ENCODE results near the gene ANKRD66. TPM values are rescaled to one million over a fixed set of nuclear protein-coding genes. Genes with fewer than 3 reads are reported as not detected.
A peak's percentile ranks its signal among the peaks of the same experiment; 100 is the strongest.

ANKRD66 gene
- total RNA-seq, 2 experiments from 2014 or later = not detected

DNA sequence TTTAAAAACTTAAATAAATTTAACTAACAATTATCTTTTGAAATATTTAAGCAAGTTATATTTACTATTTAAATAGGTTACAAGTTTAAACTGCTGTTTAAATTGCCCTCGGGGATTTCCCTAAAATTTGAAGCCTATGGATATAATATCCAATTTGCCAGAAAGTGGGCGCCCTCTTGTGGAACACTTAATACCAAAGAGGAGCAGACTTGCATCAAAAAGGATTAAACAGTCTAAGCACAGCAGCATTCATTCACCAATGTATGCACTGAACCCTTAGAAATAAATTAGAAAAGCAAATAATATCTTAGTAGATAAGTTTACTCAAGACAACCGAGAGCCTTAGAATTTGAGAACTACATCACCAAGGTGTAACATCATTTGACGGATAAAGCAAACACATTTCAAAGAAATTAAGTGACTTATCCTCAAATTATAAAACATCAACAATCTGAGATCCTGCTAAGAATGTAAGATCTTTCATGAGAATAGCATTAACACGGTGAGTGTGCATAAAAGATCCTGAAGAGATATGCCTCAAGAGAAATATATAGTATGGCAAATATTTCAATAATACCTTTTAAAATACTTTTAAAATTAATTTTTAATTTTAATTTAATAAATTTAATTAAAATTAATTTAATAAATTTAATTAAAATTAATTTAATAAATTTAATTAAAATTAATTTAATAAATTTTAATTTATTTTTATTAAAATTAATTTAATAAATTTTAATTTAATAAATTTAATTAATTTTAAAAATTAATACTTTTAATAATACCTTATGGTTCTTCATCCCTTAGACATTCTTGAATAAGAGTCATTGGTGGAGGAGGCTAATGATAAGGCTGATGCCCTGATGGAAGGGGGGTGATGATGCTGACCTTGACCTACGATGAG lies 35.0 kb downstream of the ANKRD66 start:
- H3K9me3 Mint-ChIP-seq (ENCODE audit: insufficient read depth) = no peaks in the 10 kb centered on the region
- H3K36me3 Mint-ChIP-seq (ENCODE audit: low read depth) = no peaks in the 10 kb centered on the region
- peak; percentile 44 for DNase-seq
- H3K27ac Mint-ChIP-seq = no peak overlapping the region
- CTCF ChIA-PET = no interaction called here
- no peaks in the 10 kb centered on the region for H3K4me1 Mint-ChIP-seq (ENCODE audit: low read depth)
- peaks cover 2% of the 10 kb centered on the region for H3K27me3 Mint-ChIP-seq (ENCODE audit: low read depth)
- no peak overlapping the region for H3K4me3 Mint-ChIP-seq
- POLR2A ChIA-PET = no interaction called here
- no peak for ATAC-seq

DNA sequence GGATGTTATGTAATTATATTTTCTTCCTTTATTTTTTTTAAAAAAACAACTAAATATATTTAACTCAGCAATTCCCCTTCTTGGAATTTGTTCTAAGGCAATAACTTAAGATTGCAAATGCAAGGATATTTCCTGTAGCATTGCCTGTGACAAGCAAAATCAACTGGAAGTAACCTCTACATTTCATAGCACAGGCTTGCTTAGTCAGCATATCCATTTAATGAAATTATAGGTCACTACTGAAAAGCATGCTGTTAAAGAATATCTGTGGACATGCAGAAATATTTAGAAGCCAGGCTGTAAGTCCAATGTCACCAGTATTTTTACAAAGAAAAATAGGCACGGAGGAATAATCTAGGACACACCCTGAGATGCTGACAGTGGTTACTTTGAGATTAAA lies 37.8 kb downstream of the ANKRD66 start:
- no peak for DNase-seq
- CTCF ChIA-PET = interaction anchor here (0.7 kb wide), 1 partner anchor 77 kb away, joined by 3 read pairs; no protein-coding TSS in a partner anchor
- POLR2A ChIA-PET = no interaction called here
- Mint-ChIP-seq H3K36me3 (ENCODE audit: low read depth) (no peaks in the 10 kb centered on the region), H3K27me3 (ENCODE audit: low read depth) (peaks cover 2% of the 10 kb centered on the region), H3K9me3 (ENCODE audit: insufficient read depth) (no peaks in the 10 kb centered on the region), H3K4me3 (no peak overlapping the region), H3K27ac (no peak overlapping the region), H3K4me1 (ENCODE audit: low read depth) (no peaks in the 10 kb centered on the region)
- ATAC-seq = no peak

DNA sequence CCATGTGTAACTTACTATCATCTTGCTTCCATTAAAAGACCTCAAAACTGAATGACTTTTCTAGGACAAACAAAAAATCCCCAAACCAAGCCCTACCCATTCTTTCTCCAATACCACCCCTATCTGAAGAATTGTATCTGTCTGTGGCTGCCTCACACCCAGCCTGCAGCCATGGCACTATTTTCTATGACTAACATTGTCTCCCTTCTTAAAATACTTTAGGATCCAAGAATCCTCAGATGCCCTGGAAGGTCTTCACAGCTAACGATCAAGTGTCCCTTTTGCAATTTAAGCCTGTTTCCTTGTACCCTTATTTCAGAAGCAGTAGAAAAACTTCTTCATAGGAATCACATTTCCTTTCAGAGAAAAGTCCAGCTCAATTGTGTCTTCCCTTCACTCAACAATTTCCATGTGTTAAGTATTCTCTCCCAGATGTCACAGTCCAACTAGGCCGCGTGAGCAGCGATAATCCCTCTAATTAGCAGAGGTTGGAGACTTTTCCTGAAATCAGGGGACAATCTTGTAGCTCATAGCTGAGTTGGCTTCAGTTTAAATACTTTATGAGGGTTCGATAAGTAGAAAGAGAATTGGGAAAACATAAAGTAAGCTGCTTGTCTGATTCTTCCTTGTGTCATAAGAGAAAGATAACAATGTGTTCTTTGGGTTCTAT lies 41.3 kb downstream of the ANKRD66 start:
- H3K4me1 Mint-ChIP-seq (ENCODE audit: low read depth) = no peaks in the 10 kb centered on the region
- no peak overlapping the region for H3K27ac Mint-ChIP-seq
- ChIA-PET POLR2A (no interaction called here), CTCF (interaction anchor here (1.2 kb wide), 2 partner anchors 23 to 69 kb away, joined by 3 read pairs; no protein-coding TSS in a partner anchor)
- DNase-seq (no peak), ATAC-seq (no peak)
- H3K36me3 Mint-ChIP-seq (ENCODE audit: low read depth) = no peaks in the 10 kb centered on the region
- no peaks in the 10 kb centered on the region for H3K9me3 Mint-ChIP-seq (ENCODE audit: insufficient read depth)
- no peak overlapping the region for H3K4me3 Mint-ChIP-seq
- H3K27me3 Mint-ChIP-seq (ENCODE audit: low read depth) = no peaks in the 10 kb centered on the region

- Mint-ChIP-seq H3K27me3 (ENCODE audit: low read depth) (no peaks in the 10 kb centered on the region), H3K4me1 (ENCODE audit: low read depth) (no peaks in the 10 kb centered on the region), H3K27ac (no peak overlapping the region), H3K36me3 (ENCODE audit: low read depth) (no peaks in the 10 kb centered on the region), H3K9me3 (ENCODE audit: insufficient read depth) (no peaks in the 10 kb centered on the region), H3K4me3 (no peak overlapping the region)
- ChIA-PET CTCF (interaction anchor here (1.2 kb wide), 2 partner anchors 22 to 68 kb away, joined by 3 read pairs; no protein-coding TSS in a partner anchor), POLR2A (no interaction called here)
- DNase-seq = no peak
- ATAC-seq = no peak
Observed at GRCh38 chr6:46788791-46789190, 42.1 kb downstream of the ANKRD66 start.

DNA sequence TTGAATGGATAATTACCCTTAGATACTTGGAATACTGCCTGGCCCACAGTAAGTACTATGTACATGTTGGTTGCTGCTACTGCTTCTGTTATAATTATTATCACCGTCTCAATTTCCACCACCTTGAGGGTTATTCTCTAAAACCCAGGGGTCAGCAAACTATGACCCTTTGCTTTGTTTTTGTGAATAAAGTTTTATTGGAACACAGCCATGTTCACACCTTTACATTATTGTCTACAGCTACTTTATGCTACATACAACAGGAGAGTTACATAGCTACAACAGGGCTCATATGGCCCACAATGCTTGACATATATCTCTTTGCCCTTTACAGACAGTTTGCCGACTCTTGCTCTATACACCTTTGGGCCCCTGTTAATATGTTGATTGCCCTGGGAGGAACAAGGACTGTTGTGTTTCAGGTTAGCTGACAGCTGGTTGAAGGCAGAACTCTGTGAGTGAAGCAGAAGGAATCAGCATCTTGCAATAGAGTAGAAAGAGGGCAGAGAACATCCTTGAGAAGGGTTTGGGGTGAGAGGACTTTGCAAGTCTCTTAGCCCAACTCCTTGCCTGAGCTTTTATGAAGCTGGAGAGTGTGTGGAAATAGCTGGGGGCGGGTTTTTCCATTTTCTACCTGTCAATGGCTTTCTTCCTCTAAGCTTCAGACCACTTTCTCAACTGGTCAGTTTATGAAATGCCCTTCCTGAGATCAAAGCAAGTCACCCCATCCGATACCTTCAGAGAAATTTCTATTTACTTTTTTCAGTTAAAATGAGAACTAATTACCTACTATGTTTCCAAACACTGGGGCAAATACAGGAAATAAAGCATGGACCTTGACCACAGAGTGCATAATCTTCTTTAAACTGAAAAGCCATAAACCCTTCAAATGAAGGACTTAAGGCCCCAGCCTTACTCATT lies 43.0 kb downstream of the ANKRD66 start:
- H3K9me3 Mint-ChIP-seq (ENCODE audit: insufficient read depth) = no peaks in the 10 kb centered on the region
- ATAC-seq = no peak
- no peak overlapping the region for H3K27ac Mint-ChIP-seq
- H3K4me3 Mint-ChIP-seq = no peak overlapping the region
- no peak for DNase-seq
- no peaks in the 10 kb centered on the region for H3K4me1 Mint-ChIP-seq (ENCODE audit: low read depth)
- ChIA-PET CTCF (no interaction called here), POLR2A (no interaction called here)
- no peaks in the 10 kb centered on the region for H3K27me3 Mint-ChIP-seq (ENCODE audit: low read depth)
- no peaks in the 10 kb centered on the region for H3K36me3 Mint-ChIP-seq (ENCODE audit: low read depth)

DNA sequence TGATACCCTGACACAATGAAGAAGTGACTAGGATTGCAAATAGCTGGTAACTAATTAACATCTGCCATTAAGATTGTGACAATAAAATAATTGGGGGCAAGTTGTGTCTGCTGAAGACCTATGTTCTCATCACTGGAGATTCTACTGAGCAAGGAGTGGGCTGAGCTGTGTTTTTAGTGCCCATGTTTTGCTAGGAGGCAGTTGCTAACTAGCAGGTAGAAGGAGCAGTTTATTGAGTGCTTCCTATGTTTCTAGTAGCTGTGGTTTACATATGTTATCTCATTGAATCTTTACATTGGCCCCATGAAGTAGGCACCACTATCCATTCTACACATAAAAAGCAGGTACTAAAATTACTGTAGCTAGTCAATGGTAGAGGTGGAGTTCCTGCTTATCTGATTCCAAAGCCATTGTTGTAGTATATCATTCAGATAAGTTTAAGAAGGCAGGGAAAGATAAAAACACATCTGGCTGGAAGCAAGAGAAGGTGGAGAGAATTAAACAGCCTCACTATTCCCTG lies 43.7 kb downstream of the ANKRD66 start:
- Mint-ChIP-seq H3K36me3 (ENCODE audit: low read depth) (no peaks in the 10 kb centered on the region), H3K4me1 (ENCODE audit: low read depth) (no peaks in the 10 kb centered on the region), H3K27me3 (ENCODE audit: low read depth) (no peaks in the 10 kb centered on the region), H3K9me3 (ENCODE audit: insufficient read depth) (no peaks in the 10 kb centered on the region), H3K4me3 (no peak overlapping the region), H3K27ac (no peak overlapping the region)
- CTCF ChIA-PET = no interaction called here
- no peak for ATAC-seq
- no peak for DNase-seq
- POLR2A ChIA-PET = no interaction called here

DNA sequence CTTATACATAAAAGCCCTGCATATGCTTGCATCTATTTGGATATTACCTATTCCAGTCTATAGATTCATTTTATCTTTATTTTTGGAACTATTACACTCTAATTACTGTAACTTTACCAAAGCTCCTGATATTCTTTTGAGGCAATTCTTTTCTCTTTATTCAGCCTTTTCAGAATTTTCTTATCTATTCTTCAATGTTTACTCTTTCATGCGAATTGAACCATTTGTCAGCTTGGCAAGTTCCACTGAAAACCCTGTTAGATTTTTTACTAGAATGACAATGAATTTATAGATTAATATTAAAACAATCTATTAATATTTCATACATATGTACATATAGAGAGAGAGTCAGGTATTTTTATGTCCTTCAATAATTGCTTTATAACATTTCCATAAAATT lies 45.9 kb downstream of the ANKRD66 start:
- ChIA-PET POLR2A (no interaction called here), CTCF (no interaction called here)
- ATAC-seq (no peak), DNase-seq (no peak)
- Mint-ChIP-seq H3K27ac (no peak overlapping the region), H3K4me1 (ENCODE audit: low read depth) (no peaks in the 10 kb centered on the region), H3K9me3 (ENCODE audit: insufficient read depth) (no peaks in the 10 kb centered on the region), H3K27me3 (ENCODE audit: low read depth) (no peaks in the 10 kb centered on the region), H3K4me3 (no peak overlapping the region), H3K36me3 (ENCODE audit: low read depth) (no peaks in the 10 kb centered on the region)

DNA sequence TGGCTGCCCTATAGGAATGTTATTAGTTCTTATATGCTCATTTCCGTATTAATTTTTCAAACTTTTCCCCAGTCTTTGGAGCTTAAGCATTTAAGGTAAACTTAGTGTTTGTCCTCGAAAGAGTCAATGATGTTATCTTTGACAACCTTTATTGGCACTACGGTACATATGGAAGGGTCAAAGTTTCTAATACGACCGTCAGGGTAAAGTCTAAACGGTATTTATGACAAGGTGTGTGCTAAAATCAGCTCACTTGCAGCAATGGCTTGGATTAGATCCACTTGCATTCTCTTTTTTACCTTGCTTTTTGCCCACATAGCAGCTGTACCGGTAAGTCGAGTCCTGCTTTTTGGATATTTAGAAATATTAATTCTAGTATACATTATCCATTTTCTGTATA lies 46.4 kb downstream of the ANKRD66 start, which contains the start of gene MEP1A:
Gene MEP1A (plus strand): TSS at position 252 of the 400 bp plus-strand sequence. CDS start 10 bp downstream, at position 262.
- Mint-ChIP-seq H3K27ac (no peak within 1 kb of the TSS), H3K27me3 (ENCODE audit: low read depth) (no peaks in the 10 kb centered on the region), H3K4me1 (ENCODE audit: low read depth) (no peaks in the 10 kb centered on the region), H3K36me3 (ENCODE audit: low read depth) (no peaks in the 10 kb centered on the region), H3K9me3 (ENCODE audit: insufficient read depth) (no peaks in the 10 kb centered on the region), H3K4me3 (no peak within 1 kb of the TSS)
- POLR2A ChIA-PET = no interaction called here
- ATAC-seq (no peak), DNase-seq (no peak)
- CTCF ChIA-PET = no interaction called here

DNA sequence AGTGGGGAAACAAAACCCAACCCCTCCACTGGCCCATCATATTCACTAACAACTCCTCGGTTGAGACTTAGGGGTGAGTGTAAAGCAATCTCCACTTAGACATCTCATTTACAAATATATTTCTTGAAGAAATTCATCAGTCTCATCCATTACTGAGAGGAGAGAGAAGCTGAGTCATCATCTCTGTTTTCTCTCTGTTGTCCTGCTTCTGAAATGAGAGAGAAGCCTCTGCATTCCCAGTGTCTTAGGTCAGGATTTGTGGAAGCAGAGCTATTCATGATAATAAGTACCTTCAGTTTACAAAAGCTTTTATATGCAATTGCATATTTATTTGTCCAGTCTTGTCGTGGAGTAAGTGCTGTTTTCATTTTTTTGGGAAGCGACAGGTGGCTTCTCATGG lies 47.3 kb downstream of the ANKRD66 start:
- Mint-ChIP-seq H3K9me3 (ENCODE audit: insufficient read depth) (no peaks in the 10 kb centered on the region), H3K4me1 (ENCODE audit: low read depth) (no peaks in the 10 kb centered on the region), H3K4me3 (no peak overlapping the region), H3K27me3 (ENCODE audit: low read depth) (no peaks in the 10 kb centered on the region), H3K27ac (no peak overlapping the region), H3K36me3 (ENCODE audit: low read depth) (no peaks in the 10 kb centered on the region)
- ATAC-seq = no peak
- POLR2A ChIA-PET = no interaction called here
- CTCF ChIA-PET = no interaction called here
- no peak for DNase-seq

- H3K9me3 Mint-ChIP-seq (ENCODE audit: insufficient read depth) = no peaks in the 10 kb centered on the region
- H3K4me3 Mint-ChIP-seq = no peak overlapping the region
- CTCF ChIA-PET = no interaction called here
- ATAC-seq = no peak
- POLR2A ChIA-PET = no interaction called here
- no peaks in the 10 kb centered on the region for H3K36me3 Mint-ChIP-seq (ENCODE audit: low read depth)
- H3K27ac Mint-ChIP-seq = no peak overlapping the region
- H3K27me3 Mint-ChIP-seq (ENCODE audit: low read depth) = peaks cover 3% of the 10 kb centered on the region
- no peak for DNase-seq
- H3K4me1 Mint-ChIP-seq (ENCODE audit: low read depth) = no peaks in the 10 kb centered on the region
Observed at GRCh38 chr6:46795816-46796215, 49.1 kb downstream of the ANKRD66 start.

GRCh38 chr6:46796848-46797580 lies 50.3 kb downstream of the ANKRD66 start:
- no peak overlapping the region for H3K4me3 Mint-ChIP-seq
- H3K27ac Mint-ChIP-seq = no peak overlapping the region
- ChIA-PET CTCF (no interaction called here), POLR2A (no interaction called here)
- DNase-seq (no peak), ATAC-seq (no peak)
- no peaks in the 10 kb centered on the region for H3K4me1 Mint-ChIP-seq (ENCODE audit: low read depth)
- H3K27me3 Mint-ChIP-seq (ENCODE audit: low read depth) = peaks cover 3% of the 10 kb centered on the region
- no peaks in the 10 kb centered on the region for H3K9me3 Mint-ChIP-seq (ENCODE audit: insufficient read depth)
- no peaks in the 10 kb centered on the region for H3K36me3 Mint-ChIP-seq (ENCODE audit: low read depth)
